Lower leg skin (tissue), 3 donors: Measurements from ENCODE around the gene TBRG4.

Experiments
- CTCF ChIP-seq, 3 donors: fragments of 450-650 bp; IDR thresholded peaks; one replicate each; pipeline ENCODE4 v1.5.1; 2016; ENCODE audit warnings: antibody characterized with exemption in 3 of 3, mild to moderate bottlenecking in 3 of 3, moderate library complexity in 2 of 3
- POLR2A ChIP-seq, 2 donors: fragments of 450-650 bp; IDR thresholded peaks; one replicate each; pipeline ENCODE4 v1.6.1; 2016 to 2017; ENCODE audit warnings: antibody characterized with exemption in 2 of 2, mild to moderate bottlenecking in 1 of 2, moderate library complexity in 1 of 2

GRCh38 chr7:45054442-45054841 is 57.1 kb downstream of the TBRG4 start:
- TF ChIP-seq CTCF (IDR thresholded peaks at IDR 0.05) (no peak), POLR2A (IDR thresholded peaks at IDR 0.05) (no peak)
